Stimulated activated CD4-positive, alpha-beta T cell treated with anti-CD3 and anti-CD28 coated beads, Interleukin-12 subunit alpha, Interleukin-12 subunit beta, amount 100 ng/mL, for 4 hours (primary cell): Measurements from ENCODE around the gene GPC5.

Experiments used
- DNase-seq: peaks from one replicate; pipeline ENCODE4 v3.0.0-alpha.2; 2020

Gene GPC5

GRCh38 chr13:91904005-91904404 is 505.6 kb downstream of the GPC5 start:
- DNase-seq: no peak

- DNase-seq: no peak
Observed at GRCh38 chr13:91904597-91904996, 506.2 kb downstream of the GPC5 start.

- no peak for DNase-seq
Observed at GRCh38 chr13:91907398-91907797, 509.0 kb downstream of the GPC5 start.

GRCh38 chr13:91909617-91910016 is 511.2 kb downstream of the GPC5 start:
- DNase-seq: no peak

- no peak for DNase-seq
Observed at GRCh38 chr13:91922969-91923592, 524.7 kb downstream of the GPC5 start.

- no peak for DNase-seq
Observed at GRCh38 chr13:91930687-91931086, 532.3 kb downstream of the GPC5 start.

- no peak for DNase-seq
Observed at GRCh38 chr13:91934354-91934753, 535.9 kb downstream of the GPC5 start.

- DNase-seq: no peak
Observed at GRCh38 chr13:91946498-91947070, 548.2 kb downstream of the GPC5 start.

- no peak for DNase-seq
Observed at GRCh38 chr13:91948736-91949135, 550.3 kb downstream of the GPC5 start.

- no peak for DNase-seq
Observed at GRCh38 chr13:91950803-91951202, 552.4 kb downstream of the GPC5 start.

- no peak for DNase-seq
Observed at GRCh38 chr13:91955546-91956355, 557.3 kb downstream of the GPC5 start.

GRCh38 chr13:91960947-91961346 is 562.5 kb downstream of the GPC5 start:
- DNase-seq: no peak

- no peak for DNase-seq
Observed at GRCh38 chr13:91962946-91963345, 564.5 kb downstream of the GPC5 start.

- DNase-seq: no peak
Observed at GRCh38 chr13:91965511-91965910, 567.1 kb downstream of the GPC5 start.

GRCh38 chr13:91978571-91978970 is 580.1 kb downstream of the GPC5 start:
- DNase-seq: no peak

GRCh38 chr13:91986761-91987483 is 588.5 kb downstream of the GPC5 start:
- DNase-seq: no peak

- DNase-seq: no peak
Observed at GRCh38 chr13:91988331-91988730, 589.9 kb downstream of the GPC5 start.

- no peak for DNase-seq
Observed at GRCh38 chr13:92012787-92013186, 614.4 kb downstream of the GPC5 start.

GRCh38 chr13:92017737-92018136 is 619.3 kb downstream of the GPC5 start:
- DNase-seq: no peak

- no peak for DNase-seq
Observed at GRCh38 chr13:92028695-92029094, 630.3 kb downstream of the GPC5 start.

- DNase-seq: no peak
Observed at GRCh38 chr13:92029641-92030040, 631.2 kb downstream of the GPC5 start.

GRCh38 chr13:92038905-92039304 is 640.5 kb downstream of the GPC5 start:
- DNase-seq: no peak

- no peak for DNase-seq
Observed at GRCh38 chr13:92042522-92042921, 644.1 kb downstream of the GPC5 start.

GRCh38 chr13:92044351-92044750 is 645.9 kb downstream of the GPC5 start:
- DNase-seq: no peak
